HepG2 (cell line): ENCODE results near the gene ELL. TPM values are rescaled to one million over a fixed set of nuclear protein-coding genes. Genes with fewer than 3 reads are reported as not detected.
A peak's percentile ranks its signal among the peaks of the same experiment; 100 is the strongest.

ENCODE experiments used
- CREM ChIP-seq, 2 experiments: sonication (generic) in 1 of 2; formaldehyde crosslinking in 1 of 2; IDR thresholded peaks; 2 replicates each; pipeline versions ENCODE4 v1.4.0 to v1.6.1; 2016 to 2020; ENCODE audit warnings: antibody characterized with exemption in 1 of 2, mild to moderate bottlenecking in 1 of 2, missing genetic modification reagents in 1 of 2
- HNRNPL ChIP-seq: fragments of 200-400 bp; formaldehyde crosslinking; IDR thresholded peaks from 2 replicates; pipeline ENCODE4 v1.6.1; 2017; ENCODE audit warnings: mild to moderate bottlenecking, low read depth, low read length
- KDM4B ChIP-seq: sonication (generic); formaldehyde crosslinking; IDR thresholded peaks from 2 replicates; pipeline ENCODE4 v1.4.0; 2020; ENCODE audit warnings: missing genetic modification reagents
- KLF16 ChIP-seq, 2 experiments: sonication (generic) in 1 of 2; formaldehyde crosslinking in 1 of 2; IDR thresholded peaks; 2 replicates each; pipeline versions ENCODE4 v1.6.1 to v1.8.0; 2016 to 2023; ENCODE audit warnings: missing genetic modification reagents in 2 of 2, missing compliant biosample characterization in 1 of 2
- MAF1 ChIP-seq: sonication (generic); formaldehyde crosslinking; IDR thresholded peaks from 2 replicates; pipeline ENCODE4 v1.5.0; 2020; ENCODE audit warnings: missing genetic modification reagents, borderline replicate concordance
- RARA ChIP-seq: IDR thresholded peaks from 2 replicates; pipeline ENCODE4 v1.6.1; 2016; ENCODE audit warnings: missing genetic modification reagents, missing compliant biosample characterization
- SIX4 ChIP-seq: sonication (generic); formaldehyde crosslinking; IDR thresholded peaks from 2 replicates; pipeline ENCODE4 v1.4.0; 2020; ENCODE audit warnings: missing genetic modification reagents
- TBL1XR1 ChIP-seq: fragments of 150-350 bp; IDR thresholded peaks from 2 replicates; pipeline ENCODE4 v1.6.1; 2014; ENCODE audit warnings: borderline replicate concordance, low read length; ENCODE audit not compliant: partially characterized antibody
- ZNF572 ChIP-seq: sonication (generic); formaldehyde crosslinking; IDR thresholded peaks from 2 replicates; pipeline ENCODE4 v1.5.1; 2020; ENCODE audit warnings: mild to moderate bottlenecking, missing genetic modification reagents
- ZNF788 ChIP-seq: sonication (generic); formaldehyde crosslinking; IDR thresholded peaks from 2 replicates; pipeline ENCODE4 v1.5.0; 2020; ENCODE audit warnings: mild to moderate bottlenecking, missing genetic modification reagents, borderline replicate concordance
- polyA plus RNA-seq, 8 experiments: library from polyadenylated mRNA; depleted of rRNA in 3 of 8; stranded (reverse) in 7 of 8; unstranded in 1 of 8; fragments of >200 nt; fragmentation: Illumina TruSeq in 4 of 8; extraction: Trizol in 4 of 8; gene quantifications; 2 replicates each; pipeline versions ENCODE4 v1.2.1 to v1.2.3, GENCODE V29; 2011 to 2016; ENCODE audit warnings: low read depth in 4 of 8, missing spikeins in 1 of 8, mixed read lengths in 1 of 8; ENCODE audit not compliant: insufficient read depth in 1 of 8
- total RNA-seq, 5 experiments: library from RNA; depleted of rRNA; stranded (reverse); fragments of >200 nt; fragmentation: Illumina TruSeq; extraction: Trizol; gene quantifications; 2 replicates each; pipeline ENCODE4 v1.2.3, GENCODE V29; 2016; ENCODE audit warnings: low read depth in 1 of 5
- TF ChIP-seq, protein P1 (sequence below): sonication (generic); formaldehyde crosslinking; IDR thresholded peaks from 2 replicates; pipeline ENCODE4 v1.4.0; 2020; ENCODE audit warnings: missing genetic modification reagents, borderline replicate concordance
- TF ChIP-seq, protein P2 (sequence below): conservative IDR thresholded peaks from 2 replicates; pipeline ENCODE4 v1.6.1; 2018; ENCODE audit warnings: missing genetic modification reagents
- TF ChIP-seq, protein P3 (sequence below), 2 experiments: fragments of 450-650 bp in 1 of 2; sonication (generic) in 1 of 2; formaldehyde crosslinking in 1 of 2; IDR thresholded peaks; 2 replicates each; pipeline versions ENCODE4 v1.6.1 to v1.8.0; 2016 to 2022; ENCODE audit warnings: antibody characterized with exemption in 1 of 2, mild to moderate bottlenecking in 1 of 2, missing genetic modification reagents in 1 of 2

The ELL gene
- total and polyA plus RNA-seq, 2 of the 13 experiments (the other 11 are each of a cell fraction or from before 2014, with no cell fraction given) = 3.7 to 5.4 TPM

DNA sequence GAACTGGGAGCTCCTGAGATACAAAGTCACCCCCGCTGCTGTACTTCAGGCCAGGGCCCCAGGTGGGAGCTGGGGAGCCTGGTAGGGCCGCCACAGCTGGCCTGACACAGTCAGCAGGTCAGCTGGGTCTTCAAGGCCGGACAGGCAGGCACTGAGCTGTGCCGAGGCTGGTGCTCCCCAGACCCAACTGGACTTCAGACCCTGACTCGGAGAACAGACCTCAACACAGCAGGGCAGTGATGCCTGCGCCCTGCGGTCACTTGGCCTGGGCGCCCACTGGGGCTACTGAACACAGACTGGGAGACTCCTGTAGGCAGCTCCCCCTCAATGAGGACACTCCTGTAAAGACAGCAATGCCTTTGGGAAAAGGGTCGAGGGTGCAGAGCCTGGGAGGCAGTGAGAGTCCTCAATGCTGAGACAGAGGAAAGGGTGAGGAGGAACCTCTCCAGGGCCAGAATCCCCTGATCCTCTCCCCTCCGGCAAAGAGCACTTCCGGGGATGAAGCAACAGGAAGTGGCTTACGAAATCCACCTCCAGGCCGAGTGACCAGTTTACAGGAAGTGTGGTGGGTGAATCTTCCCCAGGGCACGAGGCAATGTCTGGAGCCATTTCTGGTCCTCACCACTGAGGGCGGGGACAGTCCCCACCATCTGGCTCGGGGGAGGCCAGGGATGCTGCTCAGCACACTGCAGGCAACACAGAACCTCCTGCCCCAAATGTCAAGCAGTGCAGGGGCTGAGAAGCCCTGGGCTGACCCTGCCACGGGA, 43.1 kb downstream of the ELL start (continued):
- TF ChIP-seq, protein P1, sequence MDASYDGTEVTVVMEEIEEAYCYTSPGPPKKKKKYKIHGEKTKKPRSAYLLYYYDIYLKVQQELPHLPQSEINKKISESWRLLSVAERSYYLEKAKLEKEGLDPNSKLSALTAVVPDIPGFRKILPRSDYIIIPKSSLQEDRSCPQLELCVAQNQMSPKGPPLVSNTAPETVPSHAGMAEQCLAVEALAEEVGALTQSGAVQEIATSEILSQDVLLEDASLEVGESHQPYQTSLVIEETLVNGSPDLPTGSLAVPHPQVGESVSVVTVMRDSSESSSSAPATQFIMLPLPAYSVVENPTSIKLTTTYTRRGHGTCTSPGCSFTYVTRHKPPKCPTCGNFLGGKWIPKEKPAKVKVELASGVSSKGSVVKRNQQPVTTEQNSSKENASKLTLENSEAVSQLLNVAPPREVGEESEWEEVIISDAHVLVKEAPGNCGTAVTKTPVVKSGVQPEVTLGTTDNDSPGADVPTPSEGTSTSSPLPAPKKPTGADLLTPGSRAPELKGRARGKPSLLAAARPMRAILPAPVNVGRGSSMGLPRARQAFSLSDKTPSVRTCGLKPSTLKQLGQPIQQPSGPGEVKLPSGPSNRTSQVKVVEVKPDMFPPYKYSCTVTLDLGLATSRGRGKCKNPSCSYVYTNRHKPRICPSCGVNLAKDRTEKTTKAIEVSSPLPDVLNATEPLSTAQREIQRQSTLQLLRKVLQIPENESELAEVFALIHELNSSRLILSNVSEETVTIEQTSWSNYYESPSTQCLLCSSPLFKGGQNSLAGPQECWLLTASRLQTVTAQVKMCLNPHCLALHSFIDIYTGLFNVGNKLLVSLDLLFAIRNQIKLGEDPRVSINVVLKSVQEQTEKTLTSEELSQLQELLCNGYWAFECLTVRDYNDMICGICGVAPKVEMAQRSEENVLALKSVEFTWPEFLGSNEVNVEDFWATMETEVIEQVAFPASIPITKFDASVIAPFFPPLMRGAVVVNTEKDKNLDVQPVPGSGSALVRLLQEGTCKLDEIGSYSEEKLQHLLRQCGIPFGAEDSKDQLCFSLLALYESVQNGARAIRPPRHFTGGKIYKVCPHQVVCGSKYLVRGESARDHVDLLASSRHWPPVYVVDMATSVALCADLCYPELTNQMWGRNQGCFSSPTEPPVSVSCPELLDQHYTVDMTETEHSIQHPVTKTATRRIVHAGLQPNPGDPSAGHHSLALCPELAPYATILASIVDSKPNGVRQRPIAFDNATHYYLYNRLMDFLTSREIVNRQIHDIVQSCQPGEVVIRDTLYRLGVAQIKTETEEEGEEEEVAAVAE (CRISPR knock-in tag) = peak; percentile 83
- TF ChIP-seq, protein P2, sequence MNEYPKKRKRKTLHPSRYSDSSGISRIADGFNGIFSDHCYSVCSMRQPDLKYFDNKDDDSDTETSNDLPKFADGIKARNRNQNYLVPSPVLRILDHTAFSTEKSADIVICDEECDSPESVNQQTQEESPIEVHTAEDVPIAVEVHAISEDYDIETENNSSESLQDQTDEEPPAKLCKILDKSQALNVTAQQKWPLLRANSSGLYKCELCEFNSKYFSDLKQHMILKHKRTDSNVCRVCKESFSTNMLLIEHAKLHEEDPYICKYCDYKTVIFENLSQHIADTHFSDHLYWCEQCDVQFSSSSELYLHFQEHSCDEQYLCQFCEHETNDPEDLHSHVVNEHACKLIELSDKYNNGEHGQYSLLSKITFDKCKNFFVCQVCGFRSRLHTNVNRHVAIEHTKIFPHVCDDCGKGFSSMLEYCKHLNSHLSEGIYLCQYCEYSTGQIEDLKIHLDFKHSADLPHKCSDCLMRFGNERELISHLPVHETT (CRISPR knock-in tag) = peak; percentile 81
- TF ChIP-seq ZNF788 (CRISPR knock-in tag) (peak; percentile 94; the same call in 1 of the 2 replicates), TBL1XR1 (peak; percentile 54), MAF1 (CRISPR knock-in tag) (0 out of 2 replicates have a peak, but pooled peaks have one; percentile 24), CREM (IDR thresholded peaks at IDR 0.05) (peak; percentile 50; the same call in 1 of the 2 replicates), CREM (CRISPR knock-in tag; IDR thresholded peaks at IDR 0.05) (no peak), ZNF572 (CRISPR knock-in tag) (no peak), SIX4 (CRISPR knock-in tag) (peak; percentile 86), KLF16 (CRISPR knock-in tag; IDR thresholded peaks at IDR 0.05) (peak in 1 of 2 experiments; percentile 98; a peak in 2 of 4 replicates), HNRNPL (no peak), RARA (CRISPR knock-in tag) (peak; percentile 82), KDM4B (peak; percentile 92)
- TF ChIP-seq, protein P3, sequence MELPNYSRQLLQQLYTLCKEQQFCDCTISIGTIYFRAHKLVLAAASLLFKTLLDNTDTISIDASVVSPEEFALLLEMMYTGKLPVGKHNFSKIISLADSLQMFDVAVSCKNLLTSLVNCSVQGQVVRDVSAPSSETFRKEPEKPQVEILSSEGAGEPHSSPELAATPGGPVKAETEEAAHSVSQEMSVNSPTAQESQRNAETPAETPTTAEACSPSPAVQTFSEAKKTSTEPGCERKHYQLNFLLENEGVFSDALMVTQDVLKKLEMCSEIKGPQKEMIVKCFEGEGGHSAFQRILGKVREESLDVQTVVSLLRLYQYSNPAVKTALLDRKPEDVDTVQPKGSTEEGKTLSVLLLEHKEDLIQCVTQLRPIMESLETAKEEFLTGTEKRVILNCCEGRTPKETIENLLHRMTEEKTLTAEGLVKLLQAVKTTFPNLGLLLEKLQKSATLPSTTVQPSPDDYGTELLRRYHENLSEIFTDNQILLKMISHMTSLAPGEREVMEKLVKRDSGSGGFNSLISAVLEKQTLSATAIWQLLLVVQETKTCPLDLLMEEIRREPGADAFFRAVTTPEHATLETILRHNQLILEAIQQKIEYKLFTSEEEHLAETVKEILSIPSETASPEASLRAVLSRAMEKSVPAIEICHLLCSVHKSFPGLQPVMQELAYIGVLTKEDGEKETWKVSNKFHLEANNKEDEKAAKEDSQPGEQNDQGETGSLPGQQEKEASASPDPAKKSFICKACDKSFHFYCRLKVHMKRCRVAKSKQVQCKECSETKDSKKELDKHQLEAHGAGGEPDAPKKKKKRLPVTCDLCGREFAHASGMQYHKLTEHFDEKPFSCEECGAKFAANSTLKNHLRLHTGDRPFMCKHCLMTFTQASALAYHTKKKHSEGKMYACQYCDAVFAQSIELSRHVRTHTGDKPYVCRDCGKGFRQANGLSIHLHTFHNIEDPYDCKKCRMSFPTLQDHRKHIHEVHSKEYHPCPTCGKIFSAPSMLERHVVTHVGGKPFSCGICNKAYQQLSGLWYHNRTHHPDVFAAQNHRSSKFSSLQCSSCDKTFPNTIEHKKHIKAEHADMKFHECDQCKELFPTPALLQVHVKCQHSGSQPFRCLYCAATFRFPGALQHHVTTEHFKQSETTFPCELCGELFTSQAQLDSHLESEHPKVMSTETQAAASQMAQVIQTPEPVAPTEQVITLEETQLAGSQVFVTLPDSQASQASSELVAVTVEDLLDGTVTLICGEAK (IDR thresholded peaks at IDR 0.05) = peak; percentile 39; the same call in 1 of the 2 replicates
- TF ChIP-seq, protein P3 (CRISPR knock-in tag; IDR thresholded peaks at IDR 0.05) = 0 out of 2 replicates have a peak, but pooled peaks have one; percentile 64
